KG1 (cell line): Measurements from ENCODE around the gene BIRC5.

Experiments
- DNase-seq: peaks from one replicate; lab custom pipeline; 2025; lab: John Stamatoyannopoulos, UW

Gene BIRC5

GRCh38 chr17:78256707-78257591, 42.9 kb downstream of the BIRC5 start:
- DNase-seq = no peak

DNA sequence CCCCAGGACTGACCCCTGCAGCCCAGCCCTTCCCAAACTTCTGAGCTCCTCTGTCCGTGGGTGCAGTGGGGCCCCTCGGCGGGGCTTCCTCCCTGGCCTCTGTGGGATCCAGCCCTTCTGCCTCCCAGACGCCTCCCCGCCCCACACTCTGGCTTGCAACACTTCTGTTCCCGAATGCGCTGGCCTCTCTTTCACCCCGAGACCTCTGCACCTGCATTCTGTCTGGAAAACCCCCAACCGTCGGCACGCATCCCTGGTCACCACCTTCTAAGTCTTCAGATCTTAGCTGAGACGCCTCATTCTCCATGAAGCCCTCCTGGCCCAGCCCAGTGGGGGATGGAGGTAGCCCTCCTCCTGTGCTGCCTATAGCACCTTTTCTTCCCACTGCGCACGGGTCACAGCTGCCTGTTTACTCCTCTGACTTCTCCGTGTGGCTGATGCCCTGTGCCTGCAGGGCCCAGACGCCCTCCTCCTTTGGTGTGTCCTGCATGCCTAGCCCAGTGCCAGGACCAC, 43.8 kb downstream of the BIRC5 start:
- DNase-seq = peak; percentile 77

- DNase-seq = peak; percentile 73
Measured at GRCh38 chr17:78258323-78259191, 44.5 kb downstream of the BIRC5 start.

DNA sequence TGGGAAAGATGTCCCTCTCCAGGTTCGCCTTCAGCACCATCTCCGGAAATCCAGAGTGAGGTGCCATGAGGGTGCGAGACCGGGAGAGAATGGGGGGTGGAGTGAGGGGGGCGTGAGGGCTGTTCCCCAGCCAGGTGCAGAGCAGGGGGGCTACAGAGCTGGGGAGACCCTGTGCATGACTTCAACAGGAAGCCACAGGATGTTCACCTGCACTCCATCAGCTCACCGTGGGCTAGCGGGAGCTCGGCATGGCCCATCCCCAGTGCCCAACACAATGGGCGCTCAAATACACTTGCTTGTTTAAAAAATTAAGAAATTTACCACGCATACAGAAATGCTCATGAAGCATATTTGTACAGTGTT, 45.1 kb downstream of the BIRC5 start:
- no peak for DNase-seq

GRCh38 chr17:78263063-78263735, 49.1 kb downstream of the BIRC5 start:
- DNase-seq = peak; percentile 63

DNA sequence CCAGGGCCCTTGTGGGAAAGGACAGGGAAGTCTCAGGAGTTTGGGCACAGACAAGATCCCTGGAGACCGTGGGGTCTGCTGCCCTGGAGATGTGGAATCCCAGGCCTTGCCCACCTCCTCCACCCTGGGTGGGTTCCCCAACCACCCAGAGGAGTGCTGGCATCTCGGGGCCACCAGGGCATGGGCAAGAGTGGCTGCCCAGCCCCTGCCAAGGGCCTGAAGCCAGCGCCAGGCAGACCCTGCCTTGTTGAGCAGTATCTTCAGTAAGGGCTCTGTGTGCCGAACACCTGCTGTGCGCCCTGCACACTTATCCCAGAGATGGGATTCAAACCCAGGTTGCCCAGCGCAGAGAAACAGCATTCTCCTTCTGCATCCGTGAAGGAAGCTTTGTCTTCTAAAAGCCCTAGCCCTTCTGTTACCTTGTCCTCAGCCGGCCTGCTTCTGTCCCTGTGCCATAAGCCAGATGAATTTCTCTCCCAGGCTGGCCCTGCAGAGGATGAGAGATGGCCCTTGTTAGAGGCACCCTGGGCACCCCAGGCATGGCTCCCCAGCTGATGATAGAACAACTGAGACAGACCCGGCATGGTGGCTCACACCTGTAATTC, 49.8 kb downstream of the BIRC5 start:
- DNase-seq = no peak

DNA sequence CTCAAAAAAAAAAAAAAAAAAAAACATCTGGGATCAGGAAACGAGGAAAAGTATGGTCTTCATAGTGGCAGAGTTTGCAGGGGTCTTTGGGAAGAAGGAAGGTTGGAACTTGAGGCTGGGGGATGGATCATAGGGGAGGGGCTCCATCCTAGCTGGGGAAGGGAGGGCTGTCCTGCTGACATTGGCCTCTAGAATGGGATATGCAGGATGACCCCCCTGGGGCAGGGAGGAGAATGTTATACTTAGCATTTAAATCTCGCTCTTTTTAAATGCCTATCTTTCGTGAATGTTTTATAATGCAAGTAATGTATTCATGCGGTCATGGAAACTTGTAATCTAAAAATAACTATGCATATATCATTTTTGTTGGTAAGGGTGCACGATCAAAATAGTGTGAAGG, 50.5 kb downstream of the BIRC5 start:
- no peak for DNase-seq

DNA sequence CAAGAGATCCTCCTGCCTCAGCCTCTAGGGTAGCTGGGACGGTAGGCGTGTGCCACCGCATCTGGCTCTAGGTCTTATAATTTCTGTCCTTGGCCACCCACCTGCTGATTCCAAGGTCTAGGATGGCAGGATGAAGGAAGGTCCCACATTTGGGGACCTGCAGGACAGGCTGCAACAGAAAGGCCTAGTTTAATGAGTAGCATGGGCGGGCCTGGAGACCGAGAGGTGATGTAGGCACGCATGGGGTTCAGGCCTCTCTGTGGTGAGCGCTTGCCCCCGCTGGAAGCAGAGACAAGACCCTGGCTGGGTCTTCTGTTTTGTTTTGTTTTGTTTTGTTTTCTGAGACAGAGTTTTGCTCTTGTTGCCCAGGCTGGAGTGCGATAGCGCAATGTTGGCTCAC, 51.1 kb downstream of the BIRC5 start:
- DNase-seq = no peak

DNA sequence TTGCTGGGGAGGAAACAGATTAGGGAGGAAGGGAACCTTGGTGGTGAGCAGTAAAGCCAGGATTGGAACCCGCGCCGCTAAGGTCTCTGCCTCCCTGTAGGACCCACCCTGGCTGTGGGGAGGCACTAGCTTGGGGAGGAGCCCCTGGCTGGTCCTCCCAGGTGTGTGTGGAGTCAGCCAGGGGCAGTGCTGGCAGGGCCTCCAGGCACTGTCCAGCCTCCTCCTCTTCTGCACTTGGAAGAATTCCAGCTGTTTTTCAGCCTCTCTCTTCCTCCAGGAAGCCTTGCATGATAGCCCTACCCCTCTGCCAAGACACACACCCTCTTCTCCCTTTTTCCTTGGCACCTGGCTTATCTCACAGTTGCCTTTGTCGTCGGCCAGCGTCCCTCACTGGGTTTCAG, 52.2 kb downstream of the BIRC5 start:
- no peak for DNase-seq

DNA sequence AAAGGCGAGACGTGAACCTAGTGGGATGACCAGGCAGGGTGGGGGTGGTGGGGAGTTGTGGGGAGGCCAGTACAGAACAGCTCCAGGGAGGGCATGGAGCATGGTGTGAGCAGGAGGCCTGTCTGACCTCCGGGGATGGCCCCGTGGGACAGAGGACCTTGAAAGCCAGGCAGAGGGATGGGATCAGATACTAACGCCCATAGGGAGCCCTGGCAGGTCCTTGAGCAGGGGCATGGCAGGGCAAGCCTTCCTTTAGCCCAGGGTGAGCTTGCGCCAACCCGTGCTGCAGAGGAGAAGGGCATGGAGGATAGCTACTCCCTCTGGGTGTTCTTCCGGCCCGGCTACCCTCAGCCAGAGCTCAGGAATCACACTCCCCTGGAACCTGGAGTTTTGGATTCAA, 52.7 kb downstream of the BIRC5 start:
- no peak for DNase-seq

GRCh38 chr17:78267253-78268073, 53.4 kb downstream of the BIRC5 start:
- DNase-seq = no peak

DNA sequence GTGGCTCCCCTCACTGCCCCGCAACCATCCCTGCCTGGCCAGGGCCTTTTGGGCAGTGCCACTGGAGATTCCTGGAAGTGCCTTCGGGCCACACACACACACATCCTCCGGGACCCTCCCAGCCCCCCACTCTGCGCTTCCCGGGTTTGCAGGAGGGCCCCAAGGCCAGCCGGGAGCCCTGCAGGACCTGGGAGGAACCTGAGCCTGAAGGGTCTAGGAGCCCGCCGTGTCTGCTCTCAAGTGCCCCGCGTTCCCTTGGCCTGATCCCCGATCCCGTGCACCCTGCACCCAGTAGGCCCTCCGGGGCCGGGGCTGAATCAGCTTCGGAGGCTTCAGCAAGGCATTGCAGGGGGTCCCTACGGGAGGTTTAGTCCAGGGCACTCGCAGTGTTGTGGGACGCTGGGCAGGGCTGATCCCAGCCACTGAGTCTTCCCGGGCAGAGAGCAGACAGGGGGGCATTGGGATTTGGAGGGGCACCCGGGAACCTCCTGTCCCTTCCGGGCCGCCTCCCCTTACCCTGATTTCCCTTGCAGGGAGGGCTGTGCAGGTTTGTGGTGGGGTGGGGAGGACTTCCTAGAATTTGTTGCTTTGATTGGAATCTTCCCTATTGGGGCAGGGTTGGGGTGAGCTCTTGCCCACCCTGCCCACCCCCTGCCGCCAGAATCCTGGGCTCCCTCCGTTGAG, 54.3 kb downstream of the BIRC5 start:
- no peak for DNase-seq

DNA sequence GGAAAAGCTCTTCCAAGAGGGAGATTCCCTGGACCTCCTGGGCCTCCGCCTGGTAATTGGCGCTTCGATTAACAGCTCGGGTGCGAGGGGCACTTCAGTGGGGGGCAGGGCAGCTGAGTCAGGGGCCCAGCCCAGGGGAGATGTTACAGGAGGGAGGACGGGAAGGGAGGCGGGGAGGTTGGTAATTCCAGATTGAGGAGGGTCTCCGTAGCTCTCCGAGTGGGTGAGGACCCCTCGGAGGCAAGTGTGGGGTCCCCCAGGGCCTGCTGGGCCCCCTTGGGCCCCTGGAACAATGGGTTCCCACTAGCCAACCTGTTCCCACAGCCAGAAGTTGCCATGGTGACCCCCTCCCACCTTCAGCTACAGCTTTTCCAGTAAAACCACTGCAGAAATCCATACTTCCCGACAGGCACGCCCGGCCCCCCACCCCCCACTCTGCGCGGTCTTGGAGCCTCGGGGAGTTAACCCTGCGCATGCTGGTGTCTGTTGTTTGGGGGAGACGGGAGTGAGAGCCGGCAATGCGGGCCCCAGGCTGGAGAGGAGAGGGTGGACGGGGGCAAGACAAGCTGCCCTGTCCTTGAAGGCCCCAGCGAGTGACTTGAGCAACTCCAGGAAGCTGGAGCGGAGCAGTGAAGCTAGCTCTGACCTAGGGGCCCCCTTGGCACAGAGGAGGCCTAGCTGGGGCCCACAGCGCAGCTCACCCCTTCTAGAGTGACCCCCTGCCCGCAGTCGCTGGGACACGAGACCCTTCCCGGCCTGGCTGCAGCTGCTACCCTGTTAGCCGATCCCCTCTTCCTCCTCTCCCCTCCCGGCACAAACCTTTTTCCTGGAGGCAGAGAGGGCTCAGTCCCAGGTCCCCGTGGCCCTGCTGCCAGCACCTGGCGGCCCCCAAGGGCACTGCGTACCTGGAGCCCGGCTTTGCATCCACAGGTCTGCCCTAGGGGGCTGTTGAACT, 55.2 kb downstream of the BIRC5 start:
- DNase-seq = no peak

GRCh38 chr17:78269955-78270381, 55.9 kb downstream of the BIRC5 start:
- DNase-seq = no peak

GRCh38 chr17:78271419-78272170, 57.5 kb downstream of the BIRC5 start:
- no peak for DNase-seq

GRCh38 chr17:78272181-78272913, 58.3 kb downstream of the BIRC5 start:
- DNase-seq = no peak

- DNase-seq = no peak
Measured at GRCh38 chr17:78272914-78273258, 58.8 kb downstream of the BIRC5 start.

DNA sequence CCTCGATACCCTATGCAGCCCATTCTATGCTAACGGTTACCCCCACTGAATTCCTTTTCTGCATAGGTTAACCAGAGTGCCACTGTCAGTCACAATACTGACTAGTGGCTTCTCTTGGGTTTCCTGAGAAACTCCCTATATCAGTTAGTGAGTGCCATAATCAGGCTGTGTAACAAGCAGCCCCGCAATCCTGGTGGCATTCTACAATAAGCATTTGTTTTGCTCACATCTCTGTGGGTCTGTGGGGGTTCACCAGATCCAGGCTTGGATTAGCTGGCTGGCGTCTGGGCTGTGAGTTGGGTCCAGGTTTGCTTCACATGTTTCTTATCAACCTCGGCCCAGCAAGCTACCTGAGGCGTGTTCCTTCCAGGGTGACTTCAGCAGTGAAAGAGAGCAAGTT, 59.8 kb downstream of the BIRC5 start:
- DNase-seq = no peak
